ENCODE results near the gene KLF15. TPM values are rescaled to one million over a fixed set of nuclear protein-coding genes. Genes with fewer than 3 reads are reported as not detected.

KLF15 gene
- total RNA-seq, 1 experiment from 2014 or later, result 3.3 TPM

DNA sequence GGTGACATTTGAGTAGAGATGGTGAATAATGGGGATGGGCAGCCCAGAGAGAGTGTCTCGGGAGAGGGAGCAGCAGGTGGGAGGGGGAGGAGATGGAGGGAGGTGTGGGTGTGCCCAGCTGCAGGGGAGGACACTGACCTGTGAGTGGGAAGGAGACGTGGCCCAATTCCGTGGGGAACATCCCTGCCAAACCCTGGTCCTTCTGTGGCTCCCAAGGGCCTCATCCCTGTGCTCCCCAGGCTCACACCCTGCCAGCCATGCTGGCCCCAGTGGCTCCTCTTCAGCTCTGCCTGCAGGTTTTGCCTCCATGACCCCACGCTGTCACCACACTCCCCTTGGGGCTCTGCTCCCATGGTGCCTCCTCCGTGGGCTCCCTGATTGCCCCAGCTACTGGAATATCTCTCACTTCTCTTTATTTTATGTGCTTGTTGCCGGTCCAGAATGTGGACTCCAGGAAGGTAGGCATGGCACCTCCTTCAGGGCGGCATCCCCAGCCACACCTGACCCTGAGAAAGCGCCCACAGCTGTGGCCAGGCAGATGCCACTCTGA, 44.5 kb upstream of the KLF15 start:
- Histone ChIP-seq H3K9ac (ENCODE audit: low read length) (no peak overlapping the region), H3K79me2 (ENCODE audit: insufficient read depth, low read length) (no peaks in the 10 kb centered on the region), H3K9me3 (ENCODE audit: control insufficient read depth in 1 of 2, insufficient read depth in 1 of 2, low read depth in 1 of 2, low read length in 2 of 2) (no peaks in the 10 kb centered on the region), H2AFZ (ENCODE audit: low read depth, low read length, poor library complexity, severe bottlenecking) (no peak overlapping the region), H3K4me1 (ENCODE audit: control insufficient read depth in 1 of 2, insufficient read depth in 2 of 2, low read length in 2 of 2) (no peaks in the 10 kb centered on the region), H3K9me2 (ENCODE audit: insufficient read depth) (no peaks in the 10 kb centered on the region), H3K4me3 (replicated peaks in 1 of 2; ENCODE audit: low read depth in 1 of 2, low read length in 2 of 2) (no peak overlapping the region), H4K20me1 (ENCODE audit: insufficient read depth) (no peaks in the 10 kb centered on the region), H3K27ac (ENCODE audit: low read depth, low read length) (no peak overlapping the region), H3K27me3 (ENCODE audit: insufficient read depth, low read length) (no peaks in the 10 kb centered on the region), H3K4me2 (ENCODE audit: low read length) (no peak overlapping the region), H3K36me3 (ENCODE audit: control insufficient read depth in 1 of 2, insufficient read depth in 2 of 2, low read length in 2 of 2) (no peaks in the 10 kb centered on the region)
- ChIA-PET POLR2A (no interaction called here), CTCF (no interaction called here), RAD21 (ENCODE audit: low non-redundant PET in 1 of 2, low total read pairs in 2 of 2, uncharacterized antibody in 2 of 2, unreplicated experiment in 2 of 2) (no interaction called here)
- BruUV-seq (replicated peaks), result no TSS peak
- TF ChIP-seq, protein P1, sequence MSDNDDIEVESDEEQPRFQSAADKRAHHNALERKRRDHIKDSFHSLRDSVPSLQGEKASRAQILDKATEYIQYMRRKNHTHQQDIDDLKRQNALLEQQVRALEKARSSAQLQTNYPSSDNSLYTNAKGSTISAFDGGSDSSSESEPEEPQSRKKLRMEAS (IDR thresholded peaks at IDR 0.05), result no peak
- no peak for TF ChIP-seq CEBPB (IDR thresholded peaks at IDR 0.05; ENCODE audit: low read depth)
- TF ChIP-seq JUND (IDR thresholded peaks at IDR 0.05), result no peak
- TF ChIP-seq, protein P2, sequence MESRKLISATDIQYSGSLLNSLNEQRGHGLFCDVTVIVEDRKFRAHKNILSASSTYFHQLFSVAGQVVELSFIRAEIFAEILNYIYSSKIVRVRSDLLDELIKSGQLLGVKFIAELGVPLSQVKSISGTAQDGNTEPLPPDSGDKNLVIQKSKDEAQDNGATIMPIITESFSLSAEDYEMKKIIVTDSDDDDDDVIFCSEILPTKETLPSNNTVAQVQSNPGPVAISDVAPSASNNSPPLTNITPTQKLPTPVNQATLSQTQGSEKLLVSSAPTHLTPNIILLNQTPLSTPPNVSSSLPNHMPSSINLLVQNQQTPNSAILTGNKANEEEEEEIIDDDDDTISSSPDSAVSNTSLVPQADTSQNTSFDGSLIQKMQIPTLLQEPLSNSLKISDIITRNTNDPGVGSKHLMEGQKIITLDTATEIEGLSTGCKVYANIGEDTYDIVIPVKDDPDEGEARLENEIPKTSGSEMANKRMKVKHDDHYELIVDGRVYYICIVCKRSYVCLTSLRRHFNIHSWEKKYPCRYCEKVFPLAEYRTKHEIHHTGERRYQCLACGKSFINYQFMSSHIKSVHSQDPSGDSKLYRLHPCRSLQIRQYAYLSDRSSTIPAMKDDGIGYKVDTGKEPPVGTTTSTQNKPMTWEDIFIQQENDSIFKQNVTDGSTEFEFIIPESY (IDR thresholded peaks at IDR 0.05; ENCODE audit: extremely low read depth, insufficient replicate concordance, low read length), result no peak
- TF ChIP-seq SP1 (IDR thresholded peaks at IDR 0.05; ENCODE audit: low read depth), result no peak
- TF ChIP-seq YY1 (IDR thresholded peaks at IDR 0.05; ENCODE audit: extremely low read depth, insufficient replicate concordance, low read depth, low read length), result no peak
- no peak for TF ChIP-seq RAD21 (IDR thresholded peaks at IDR 0.05; ENCODE audit: low read depth)
- TF ChIP-seq, protein P3, sequence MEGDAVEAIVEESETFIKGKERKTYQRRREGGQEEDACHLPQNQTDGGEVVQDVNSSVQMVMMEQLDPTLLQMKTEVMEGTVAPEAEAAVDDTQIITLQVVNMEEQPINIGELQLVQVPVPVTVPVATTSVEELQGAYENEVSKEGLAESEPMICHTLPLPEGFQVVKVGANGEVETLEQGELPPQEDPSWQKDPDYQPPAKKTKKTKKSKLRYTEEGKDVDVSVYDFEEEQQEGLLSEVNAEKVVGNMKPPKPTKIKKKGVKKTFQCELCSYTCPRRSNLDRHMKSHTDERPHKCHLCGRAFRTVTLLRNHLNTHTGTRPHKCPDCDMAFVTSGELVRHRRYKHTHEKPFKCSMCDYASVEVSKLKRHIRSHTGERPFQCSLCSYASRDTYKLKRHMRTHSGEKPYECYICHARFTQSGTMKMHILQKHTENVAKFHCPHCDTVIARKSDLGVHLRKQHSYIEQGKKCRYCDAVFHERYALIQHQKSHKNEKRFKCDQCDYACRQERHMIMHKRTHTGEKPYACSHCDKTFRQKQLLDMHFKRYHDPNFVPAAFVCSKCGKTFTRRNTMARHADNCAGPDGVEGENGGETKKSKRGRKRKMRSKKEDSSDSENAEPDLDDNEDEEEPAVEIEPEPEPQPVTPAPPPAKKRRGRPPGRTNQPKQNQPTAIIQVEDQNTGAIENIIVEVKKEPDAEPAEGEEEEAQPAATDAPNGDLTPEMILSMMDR (IDR thresholded peaks at IDR 0.05 in 2 of 3, conservative IDR thresholded peaks at IDR 0.05 in 1 of 3; ENCODE audit: borderline replicate concordance in 1 of 3, insufficient read depth in 1 of 3, low read depth in 2 of 3, low read length in 2 of 3), result no peak
- TF ChIP-seq POLR2AphosphoS5 (IDR thresholded peaks at IDR 0.05; ENCODE audit: low read depth, low read length), result no peak
- no peak for TF ChIP-seq POLR2A (IDR thresholded peaks at IDR 0.05; ENCODE audit: borderline replicate concordance, extremely low read depth, insufficient read depth, insufficient read length)
- no peak for TF ChIP-seq FOSL1 (IDR thresholded peaks at IDR 0.05; ENCODE audit: low read depth)
- TF ChIP-seq SIN3A (IDR thresholded peaks at IDR 0.05; ENCODE audit: low read depth), result no peak
- TF ChIP-seq SRF (IDR thresholded peaks at IDR 0.05; ENCODE audit: low read depth), result no peak
- TF ChIP-seq, protein P4, sequence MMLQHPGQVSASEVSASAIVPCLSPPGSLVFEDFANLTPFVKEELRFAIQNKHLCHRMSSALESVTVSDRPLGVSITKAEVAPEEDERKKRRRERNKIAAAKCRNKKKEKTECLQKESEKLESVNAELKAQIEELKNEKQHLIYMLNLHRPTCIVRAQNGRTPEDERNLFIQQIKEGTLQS (IDR thresholded peaks at IDR 0.05), result no peak
- no peak for TF ChIP-seq EZH2phosphoT487 (IDR thresholded peaks at IDR 0.05; ENCODE audit: borderline replicate concordance)
- TF ChIP-seq ELF1 (IDR thresholded peaks at IDR 0.05; ENCODE audit: borderline replicate concordance, low read depth), result no peak
- TF ChIP-seq TCF7L2 (IDR thresholded peaks at IDR 0.05; ENCODE audit: borderline replicate concordance, extremely low read depth, insufficient read depth, insufficient read length), result no peak
- TF ChIP-seq ZNF274 (IDR thresholded peaks at IDR 0.05; ENCODE audit: low read depth, low read length), result no peak
- TF ChIP-seq CBX3 (IDR thresholded peaks at IDR 0.05; ENCODE audit: low read depth), result no peak
- DNase-seq (ENCODE audit: low read depth, low spot score), result no peak
- ATAC-seq, result no peak
- intact Hi-C loops (cut with micrococcal nuclease), result no loop called here

All from HCT116 (cell line).